ENCODE results near the gene KAT8.
"Not testable (repeated sequence)": the region's sequence is repeated elsewhere in the genome, so short reads cannot be mapped to it uniquely, and the experiment has no call there.

Gene KAT8

DNA sequence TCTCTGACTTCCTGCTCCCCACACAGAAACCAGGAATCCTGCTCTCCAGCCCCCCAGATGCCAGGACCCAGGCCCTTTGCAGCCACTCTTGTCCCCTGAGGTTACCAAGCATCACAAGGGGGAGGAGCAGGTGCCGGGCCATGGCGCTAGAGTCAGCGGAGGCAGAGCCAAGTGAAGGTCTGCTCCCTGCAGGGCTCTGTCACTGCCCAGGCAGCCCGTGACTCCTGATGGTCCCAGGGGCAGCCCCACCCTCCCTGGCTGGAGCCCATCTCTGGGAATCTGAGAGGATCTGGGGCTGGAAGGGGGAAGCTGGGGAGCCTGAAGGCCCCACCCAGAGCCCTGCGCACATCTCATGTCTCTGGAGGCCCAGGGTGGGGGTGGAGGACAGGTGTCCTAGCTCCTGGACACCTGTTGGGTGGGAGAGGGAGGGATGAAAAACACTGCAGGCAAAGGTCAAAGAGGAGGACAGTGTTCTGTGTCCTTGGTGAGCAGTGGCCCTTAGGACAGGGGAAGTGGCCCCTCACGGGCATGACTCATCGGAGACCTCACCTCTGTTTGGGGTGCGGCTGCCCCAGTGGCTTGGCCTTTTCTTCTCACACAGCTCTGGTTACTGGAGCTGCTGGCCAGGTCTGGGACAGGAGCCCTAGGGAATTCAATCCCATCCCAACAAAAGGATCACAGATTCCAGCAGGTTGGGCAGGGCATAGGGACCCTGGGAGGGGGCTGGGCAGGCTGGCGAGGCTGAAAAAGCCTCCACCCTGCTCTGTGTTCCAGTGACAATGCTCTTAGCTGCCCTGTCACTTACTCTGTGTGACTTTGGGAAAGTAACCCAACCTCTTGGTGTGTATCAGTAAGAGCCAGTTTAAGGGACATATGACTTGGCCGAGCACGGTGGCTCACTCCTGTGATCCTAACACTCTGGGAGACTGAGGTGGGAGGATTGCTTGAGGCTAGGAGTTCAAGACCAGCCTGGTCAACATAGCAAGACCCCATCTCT is 32.7 kb downstream of the KAT8 start, which contains the start of gene PRSS36:
PRSS36 (minus strand) TSS at position 173 of the 997 bp plus-strand sequence; CDS start at position 142, 31 bp downstream.
- no peak for DNase-seq

DNA sequence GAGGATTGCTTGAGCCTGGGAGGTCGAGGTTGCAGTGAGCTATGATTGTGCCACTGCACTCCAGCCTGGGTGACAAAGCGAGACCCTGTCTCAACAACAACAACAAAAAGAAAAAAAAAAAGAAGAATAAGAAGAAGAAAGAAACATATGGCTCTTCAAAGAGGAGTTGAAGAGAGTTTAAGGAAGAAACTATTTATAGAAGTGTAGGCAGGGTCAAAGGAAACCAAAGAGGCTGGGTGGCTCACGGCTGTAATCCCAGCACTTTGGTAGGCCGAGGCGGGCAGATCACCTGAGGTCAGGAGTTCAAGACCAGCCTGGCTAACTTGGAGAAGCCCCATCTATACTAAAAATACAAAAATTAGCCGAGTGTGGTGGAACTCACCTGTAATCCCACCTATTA is 33.5 kb downstream of the KAT8 start:
- not testable (repeated sequence) for DNase-seq

DNA sequence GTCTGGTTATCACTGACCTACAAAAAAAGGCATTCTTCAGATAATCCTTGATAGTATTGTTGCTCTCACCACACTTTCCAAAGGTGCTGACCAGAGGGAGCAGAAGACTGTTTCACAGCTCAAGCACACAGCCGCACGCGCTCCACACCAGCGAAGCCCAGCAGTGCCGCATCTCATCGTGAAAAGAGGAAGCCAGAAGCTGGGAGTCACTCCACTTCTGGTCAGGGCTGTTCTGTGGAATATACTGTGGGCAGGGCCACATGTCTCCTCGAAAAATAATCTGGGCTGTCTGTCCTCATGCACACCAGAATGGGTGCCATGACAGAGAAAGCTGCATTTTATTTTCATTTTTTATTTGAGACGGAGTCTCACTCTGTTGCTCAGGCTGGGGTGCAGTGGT is 39.7 kb downstream of the KAT8 start:
- no peak for DNase-seq

DNA sequence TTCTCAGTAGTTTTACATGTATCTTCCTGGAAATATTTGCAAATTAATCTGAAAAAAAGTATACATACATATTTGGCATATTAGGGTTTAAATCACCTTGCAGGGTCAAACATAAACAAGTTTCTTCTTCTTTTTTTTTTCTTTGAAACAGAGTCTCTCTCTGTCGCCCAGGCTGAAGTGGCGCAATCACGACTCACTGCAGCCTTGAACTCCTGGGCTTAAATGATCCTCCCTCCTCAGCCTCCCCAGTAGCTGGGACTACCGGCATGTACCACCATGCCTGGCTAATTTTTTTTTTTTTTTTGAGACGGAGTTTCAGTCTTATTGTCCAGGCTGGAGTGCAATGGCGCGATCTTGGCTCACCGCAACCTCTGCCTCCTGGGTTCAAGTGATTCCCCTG is 49.9 kb downstream of the KAT8 start:
- no peak for DNase-seq

DNA sequence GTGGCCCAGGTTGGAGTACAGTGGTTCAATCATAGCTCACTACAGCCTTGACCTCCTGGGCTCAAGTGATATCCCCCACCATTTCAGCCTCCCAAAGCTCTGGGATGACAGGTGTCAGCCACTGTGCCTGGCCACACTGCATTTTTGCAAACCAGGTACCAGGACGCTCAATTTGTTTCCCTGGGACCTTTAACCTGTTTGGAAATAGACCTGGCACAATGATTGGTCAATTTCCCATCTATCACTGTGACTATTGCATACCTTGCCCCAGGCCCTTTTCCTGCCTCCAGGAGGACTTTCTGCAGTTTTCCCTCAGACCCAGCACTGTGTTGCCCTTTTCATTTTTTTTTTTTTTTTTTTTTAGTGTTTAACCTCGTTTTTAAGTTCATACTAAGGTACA is 51.4 kb downstream of the KAT8 start:
- no peak for DNase-seq

DNA sequence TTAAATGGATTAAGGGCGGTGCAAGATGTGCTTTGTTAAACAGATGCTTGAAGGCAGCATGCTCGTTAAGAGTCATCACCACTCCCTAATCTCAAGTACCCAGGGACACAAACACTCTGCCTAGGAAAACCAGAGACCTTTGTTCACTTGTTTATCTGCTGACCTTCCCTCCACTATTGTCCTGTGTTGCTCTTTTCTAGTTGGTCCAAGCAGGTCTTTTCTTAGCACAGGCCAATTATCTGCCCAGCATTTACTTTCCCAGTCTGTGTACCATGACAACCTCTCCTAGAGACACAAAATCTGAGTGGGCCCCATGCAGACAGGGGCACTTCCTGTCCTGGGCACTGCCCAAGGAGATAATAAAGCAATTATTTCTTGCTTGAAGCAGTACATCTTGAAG is 52.6 kb downstream of the KAT8 start:
- not testable (repeated sequence) for DNase-seq

DNA sequence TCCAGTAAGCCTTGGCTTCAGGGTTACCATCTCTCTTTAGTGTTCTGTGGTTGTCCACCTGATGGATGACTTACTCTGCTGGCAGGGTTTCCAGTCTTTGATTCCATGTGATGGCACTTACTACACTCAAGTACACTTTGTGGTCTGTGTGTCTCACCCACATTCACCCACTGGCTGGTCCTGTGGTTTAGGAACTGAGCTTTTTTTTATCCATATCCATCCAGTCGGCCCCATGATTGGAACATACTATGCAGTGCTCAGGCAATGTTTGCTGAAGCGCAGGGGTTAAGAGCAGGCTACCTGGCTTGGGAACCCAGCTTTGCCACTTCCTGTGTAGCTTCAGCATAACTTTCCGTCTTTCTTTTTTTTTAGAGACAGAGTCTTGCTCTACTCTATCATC is 59.7 kb downstream of the KAT8 start:
- peak; percentile 43 for DNase-seq

DNA sequence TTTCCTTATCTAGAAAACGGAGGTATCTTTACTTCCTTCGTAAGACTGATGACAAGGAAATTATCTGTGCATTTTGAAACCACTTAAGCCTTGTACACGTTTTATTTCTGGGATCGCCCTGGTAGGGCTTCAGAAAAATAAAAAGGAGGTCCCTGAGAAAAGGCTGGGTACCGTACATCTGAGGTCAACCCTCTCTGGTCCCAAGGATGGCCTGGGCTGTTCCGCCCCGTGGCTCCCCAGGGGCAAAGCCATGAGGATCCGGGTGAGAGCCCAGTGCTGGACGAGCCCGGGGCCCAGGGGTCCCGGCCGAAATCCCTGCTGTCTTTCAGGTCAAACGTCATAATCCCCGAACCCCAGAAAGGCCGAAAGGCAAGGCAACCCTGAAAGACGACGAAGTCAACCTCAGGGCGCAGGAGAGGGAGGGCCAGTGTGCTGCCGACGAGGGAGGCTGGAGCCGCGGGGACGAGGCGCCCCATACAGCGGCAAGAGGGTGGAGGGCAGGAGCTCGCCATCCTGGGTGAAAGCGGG is 61.8 kb downstream of the KAT8 start:
- DNase-seq = no peak

DNA sequence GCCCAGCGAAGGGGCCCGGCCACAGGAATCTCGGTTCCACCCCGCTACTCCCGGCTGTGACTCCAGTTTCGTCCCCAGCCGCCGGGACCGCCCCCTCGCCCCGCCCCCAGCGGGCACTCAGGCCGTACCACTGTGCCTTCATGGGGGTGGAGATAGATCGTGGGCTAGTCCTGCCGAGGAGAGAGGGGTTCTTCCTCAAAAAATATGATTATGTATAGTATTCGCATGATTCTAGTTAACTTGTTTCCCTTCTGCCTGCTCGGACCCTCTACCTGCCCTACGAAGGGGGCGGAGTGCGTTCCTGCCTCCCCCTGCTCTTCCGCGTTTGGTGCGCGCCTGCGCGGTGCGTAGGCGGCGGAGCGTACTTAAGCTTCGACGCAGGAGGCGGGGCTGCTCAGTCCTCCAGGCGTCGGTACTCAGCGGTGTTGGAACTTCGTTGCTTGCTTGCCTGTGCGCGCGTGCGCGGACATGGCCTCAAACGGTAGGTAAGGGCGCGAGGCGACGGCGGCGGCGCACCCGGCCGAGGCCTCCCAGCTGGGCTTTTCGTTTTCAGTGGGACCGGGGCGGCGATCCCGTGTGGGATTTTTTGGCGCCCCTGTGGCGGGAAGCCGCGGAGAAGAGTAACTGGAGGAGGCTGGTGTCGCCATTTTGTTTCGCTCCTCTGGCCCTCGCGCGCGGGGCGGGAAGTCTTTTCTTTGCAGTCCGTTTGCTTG is 62.4 kb downstream of the KAT8 start, which contains the start of gene FUS:
FUS (plus strand) TSS at position 393 of the 713 bp plus-strand sequence; CDS start at position 469, 76 bp downstream.
- peak; percentile 21 for DNase-seq

All from SIG-M5 (cell line).